ENCODE results near the gene TTC3.
"Not testable (repeated sequence)": the region's sequence is repeated elsewhere in the genome, so short reads cannot be mapped to it uniquely, and the experiment has no call there.

TTC3 gene

GRCh38 chr21:37088186-37088735 lies 15.2 kb downstream of the TTC3 start:
- H3K9me3 ChIP-seq (ENCODE audit: control insufficient read depth, insufficient read depth, low read length) = no peaks in the 10 kb centered on the region
- H3K27ac ChIP-seq (ENCODE audit: low read length) = no peak overlapping the region
- WGBS (ENCODE audit: insufficient coverage, insufficient read length) = no CpG with 5 or more reads among the region's 5 CpGs
- no peaks in the 10 kb centered on the region for H3K4me1 ChIP-seq (ENCODE audit: control insufficient read depth, insufficient read depth, low read length)
- H3K27me3 ChIP-seq (ENCODE audit: control insufficient read depth, insufficient read depth, low read length) = no peaks in the 10 kb centered on the region
- no peaks in the 10 kb centered on the region for H3K36me3 ChIP-seq (ENCODE audit: control insufficient read depth, insufficient read depth, low read length)
- no peak for DNase-seq (ENCODE audit: low read depth, low spot score)
- H3K4me3 ChIP-seq (ENCODE audit: low read length) = no peak overlapping the region

- H3K36me3 ChIP-seq (ENCODE audit: control insufficient read depth, insufficient read depth, low read length) = no peaks in the 10 kb centered on the region; the same call in 1 of the 2 replicates
Observed at GRCh38 chr21:37093977-37094376, 20.9 kb downstream of the TTC3 start.

GRCh38 chr21:37095821-37096220 lies 22.8 kb downstream of the TTC3 start:
- Histone ChIP-seq H3K27me3 (ENCODE audit: control insufficient read depth, insufficient read depth, low read length) (no peaks in the 10 kb centered on the region), H3K36me3 (ENCODE audit: control insufficient read depth, insufficient read depth, low read length) (no peaks in the 10 kb centered on the region; the same call in 1 of the 2 replicates), H3K9me3 (ENCODE audit: control insufficient read depth, insufficient read depth, low read length) (no peaks in the 10 kb centered on the region), H3K4me3 (ENCODE audit: low read length) (no peak overlapping the region), H3K27ac (ENCODE audit: low read length) (no peak overlapping the region), H3K4me1 (ENCODE audit: control insufficient read depth, insufficient read depth, low read length) (no peaks in the 10 kb centered on the region)
- no CpG with 5 or more reads among the region's 4 CpGs for WGBS (ENCODE audit: insufficient coverage, insufficient read length)
- no peak for DNase-seq (ENCODE audit: low read depth, low spot score)

More at GRCh38 chr21:37093977-37094376, 20.9 kb downstream of the TTC3 start:
- H3K27ac ChIP-seq (ENCODE audit: low read length) = no peak overlapping the region
- no peak overlapping the region for H3K4me3 ChIP-seq (ENCODE audit: low read length)
- no peaks in the 10 kb centered on the region for H3K27me3 ChIP-seq (ENCODE audit: control insufficient read depth, insufficient read depth, low read length)
- no peaks in the 10 kb centered on the region for H3K4me1 ChIP-seq (ENCODE audit: control insufficient read depth, insufficient read depth, low read length)
- H3K9me3 ChIP-seq (ENCODE audit: control insufficient read depth, insufficient read depth, low read length) = no peaks in the 10 kb centered on the region
- no peak for DNase-seq (ENCODE audit: low read depth, low spot score)

- WGBS (ENCODE audit: insufficient coverage, insufficient read length) = no CpG with 5 or more reads among the region's 2 CpGs
- no peak for DNase-seq (ENCODE audit: low read depth, low spot score)
- Histone ChIP-seq H3K36me3 (ENCODE audit: control insufficient read depth, insufficient read depth, low read length) (no peaks in the 10 kb centered on the region; the same call in 1 of the 2 replicates), H3K9me3 (ENCODE audit: control insufficient read depth, insufficient read depth, low read length) (no peaks in the 10 kb centered on the region), H3K27me3 (ENCODE audit: control insufficient read depth, insufficient read depth, low read length) (no peaks in the 10 kb centered on the region), H3K4me1 (ENCODE audit: control insufficient read depth, insufficient read depth, low read length) (no peaks in the 10 kb centered on the region), H3K27ac (ENCODE audit: low read length) (no peak overlapping the region), H3K4me3 (ENCODE audit: low read length) (no peak overlapping the region)
Observed at GRCh38 chr21:37098751-37099150, 25.7 kb downstream of the TTC3 start.

- Histone ChIP-seq H3K4me3 (ENCODE audit: low read length) (no peak overlapping the region), H3K9me3 (ENCODE audit: control insufficient read depth, insufficient read depth, low read length) (no peaks in the 10 kb centered on the region), H3K36me3 (ENCODE audit: control insufficient read depth, insufficient read depth, low read length) (no peaks in the 10 kb centered on the region; the same call in 1 of the 2 replicates), H3K27ac (ENCODE audit: low read length) (no peak overlapping the region), H3K27me3 (ENCODE audit: control insufficient read depth, insufficient read depth, low read length) (no peaks in the 10 kb centered on the region), H3K4me1 (ENCODE audit: control insufficient read depth, insufficient read depth, low read length) (no peaks in the 10 kb centered on the region)
- WGBS (ENCODE audit: insufficient coverage, insufficient read length) = no CpG with 5 or more reads among the region's 6 CpGs
- no peak for DNase-seq (ENCODE audit: low read depth, low spot score)
Observed at GRCh38 chr21:37100316-37100715, 27.3 kb downstream of the TTC3 start.

- H3K36me3 ChIP-seq (ENCODE audit: control insufficient read depth, insufficient read depth, low read length) = no peaks in the 10 kb centered on the region; the same call in 1 of the 2 replicates
- H3K9me3 ChIP-seq (ENCODE audit: control insufficient read depth, insufficient read depth, low read length) = no peaks in the 10 kb centered on the region
- WGBS (ENCODE audit: insufficient coverage, insufficient read length) = no CpG with 5 or more reads among the region's 1 CpG
- DNase-seq (ENCODE audit: low read depth, low spot score) = no peak
- H3K27me3 ChIP-seq (ENCODE audit: control insufficient read depth, insufficient read depth, low read length) = no peaks in the 10 kb centered on the region
- no peak overlapping the region for H3K27ac ChIP-seq (ENCODE audit: low read length)
- H3K4me3 ChIP-seq (ENCODE audit: low read length) = no peak overlapping the region
- no peaks in the 10 kb centered on the region for H3K4me1 ChIP-seq (ENCODE audit: control insufficient read depth, insufficient read depth, low read length)
Observed at GRCh38 chr21:37101384-37101783, 28.3 kb downstream of the TTC3 start.

- not testable (repeated sequence) for H3K4me1 ChIP-seq (ENCODE audit: control insufficient read depth, insufficient read depth, low read length); H3K9me3 ChIP-seq (ENCODE audit: control insufficient read depth, insufficient read depth, low read length); H3K27ac ChIP-seq (ENCODE audit: low read length); H3K36me3 ChIP-seq (ENCODE audit: control insufficient read depth, insufficient read depth, low read length); H3K27me3 ChIP-seq (ENCODE audit: control insufficient read depth, insufficient read depth, low read length); H3K4me3 ChIP-seq (ENCODE audit: low read length); DNase-seq (ENCODE audit: low read depth, low spot score)
- no CpG with 5 or more reads among the region's 3 CpGs for WGBS (ENCODE audit: insufficient coverage, insufficient read length)
Observed at GRCh38 chr21:37102746-37103145, 29.7 kb downstream of the TTC3 start.

- Histone ChIP-seq H3K4me3 (ENCODE audit: low read length) (no peak overlapping the region), H3K27me3 (ENCODE audit: control insufficient read depth, insufficient read depth, low read length) (no peaks in the 10 kb centered on the region), H3K36me3 (ENCODE audit: control insufficient read depth, insufficient read depth, low read length) (no peaks in the 10 kb centered on the region), H3K4me1 (ENCODE audit: control insufficient read depth, insufficient read depth, low read length) (no peaks in the 10 kb centered on the region), H3K9me3 (ENCODE audit: control insufficient read depth, insufficient read depth, low read length) (peaks cover 2% of the 10 kb centered on the region; the same call in 1 of the 2 replicates), H3K27ac (ENCODE audit: low read length) (no peak overlapping the region)
- no peak for DNase-seq (ENCODE audit: low read depth, low spot score)
- WGBS (ENCODE audit: insufficient coverage, insufficient read length) = no CpG with 5 or more reads among the region's 2 CpGs
Observed at GRCh38 chr21:37106998-37107397, 33.9 kb downstream of the TTC3 start.

- not testable (repeated sequence) for H3K27ac ChIP-seq (ENCODE audit: low read length); H3K9me3 ChIP-seq (ENCODE audit: control insufficient read depth, insufficient read depth, low read length); H3K36me3 ChIP-seq (ENCODE audit: control insufficient read depth, insufficient read depth, low read length); DNase-seq (ENCODE audit: low read depth, low spot score); H3K27me3 ChIP-seq (ENCODE audit: control insufficient read depth, insufficient read depth, low read length); H3K4me1 ChIP-seq (ENCODE audit: control insufficient read depth, insufficient read depth, low read length); H3K4me3 ChIP-seq (ENCODE audit: low read length)
- WGBS (ENCODE audit: insufficient coverage, insufficient read length) = no CpG with 5 or more reads among the region's 6 CpGs
Observed at GRCh38 chr21:37111029-37111428, 38.0 kb downstream of the TTC3 start.

- not testable (repeated sequence) for H3K9me3 ChIP-seq (ENCODE audit: control insufficient read depth, insufficient read depth, low read length); H3K27me3 ChIP-seq (ENCODE audit: control insufficient read depth, insufficient read depth, low read length); H3K4me3 ChIP-seq (ENCODE audit: low read length); H3K36me3 ChIP-seq (ENCODE audit: control insufficient read depth, insufficient read depth, low read length); H3K27ac ChIP-seq (ENCODE audit: low read length); DNase-seq (ENCODE audit: low read depth, low spot score); H3K4me1 ChIP-seq (ENCODE audit: control insufficient read depth, insufficient read depth, low read length)
- WGBS (ENCODE audit: insufficient coverage, insufficient read length) = no CpG with 5 or more reads among the region's 3 CpGs
Observed at GRCh38 chr21:37114301-37114700, 41.2 kb downstream of the TTC3 start.

GRCh38 chr21:37116459-37116858 lies 43.4 kb downstream of the TTC3 start:
- no CpG with 5 or more reads among the region's 2 CpGs for WGBS (ENCODE audit: insufficient coverage, insufficient read length)

More at GRCh38 chr21:37116459-37116858, 43.4 kb downstream of the TTC3 start:
- not testable (repeated sequence) for H3K4me3 ChIP-seq (ENCODE audit: low read length); H3K36me3 ChIP-seq (ENCODE audit: control insufficient read depth, insufficient read depth, low read length); H3K27ac ChIP-seq (ENCODE audit: low read length); H3K27me3 ChIP-seq (ENCODE audit: control insufficient read depth, insufficient read depth, low read length); H3K9me3 ChIP-seq (ENCODE audit: control insufficient read depth, insufficient read depth, low read length); DNase-seq (ENCODE audit: low read depth, low spot score); H3K4me1 ChIP-seq (ENCODE audit: control insufficient read depth, insufficient read depth, low read length)
